Gastrocnemius medialis (tissue), 4 donors: Measurements from ENCODE around the gene PPP2R2C. TPM values are rescaled to one million over a fixed set of nuclear protein-coding genes. Genes with fewer than 3 reads are reported as not detected.

Experiments used
- ATAC-seq, 2 donors: fragments of 150-250 bp; one replicate each; pipeline ENCODE4 v1.9.1; 2016
- DNase-seq, 2 donors: peaks; one replicate each; pipeline ENCODE4 v3.0.0-alpha.2; 2019
- H3K27ac ChIP-seq, 4 donors: fragments of 200-600 bp; sonication (generic); 1 replicate in 1 of 4; 2 replicates in 3 of 4; pipeline ENCODE4 v1.5.1; 2016 to 2018; ENCODE audit warnings: mild to moderate bottlenecking in 2 of 4, moderate library complexity in 1 of 4
- H3K27me3 ChIP-seq, 3 donors: fragments of 200-600 bp; sonication (generic) in 2 of 3; 1 replicate in 1 of 3; 2 replicates in 2 of 3; pipeline versions ENCODE4 v1.5.1 to v1.6.0; 2016 to 2019; ENCODE audit warnings: mild to moderate bottlenecking in 1 of 3, moderate library complexity in 1 of 3
- H3K36me3 ChIP-seq, 2 donors: fragments of 200-600 bp; sonication (generic) in 1 of 2; one replicate each; pipeline ENCODE4 v1.5.1; 2017 to 2018
- H3K4me1 ChIP-seq, 2 donors: fragments of 200-600 bp; sonication (generic) in 1 of 2; one replicate each; pipeline ENCODE4 v1.5.1; 2016 to 2017; ENCODE audit warnings: mild to moderate bottlenecking in 2 of 2
- H3K4me3 ChIP-seq, 4 donors: fragments of 200-600 bp; sonication (generic) in 3 of 4; 1 replicate in 1 of 4; 2 replicates in 3 of 4; pipeline ENCODE4 v1.5.1; 2016 to 2019; ENCODE audit warnings: mild to moderate bottlenecking in 2 of 4
- H3K9me3 ChIP-seq, 3 donors: fragments of 200-600 bp; sonication (generic) in 2 of 3; 1 replicate in 1 of 3; 2 replicates in 2 of 3; pipeline ENCODE4 v1.5.1; 2016 to 2019
- CTCF ChIP-seq, 5 experiments: fragments of 450-650 bp in 3 of 5; fragments of 200-600 bp in 2 of 5; sonication (generic) in 2 of 5; IDR thresholded peaks in 4 of 5; conservative IDR thresholded peaks in 1 of 5; 1 replicate in 4 of 5; 2 replicates in 1 of 5; pipeline ENCODE4 v1.5.1; 2016 to 2019; ENCODE audit warnings: antibody characterized with exemption in 5 of 5, mild to moderate bottlenecking in 3 of 5, moderate library complexity in 3 of 5
- POLR2A ChIP-seq, 2 donors: fragments of 450-650 bp; IDR thresholded peaks; one replicate each; pipeline ENCODE4 v1.6.1; 2017; ENCODE audit warnings: antibody characterized with exemption in 2 of 2, mild to moderate bottlenecking in 2 of 2, moderate library complexity in 2 of 2
- in situ Hi-C, 4 donors: fragments of 200-750 bp; cut with MboI; loops; one replicate each; pipeline versions ENCODE4 v1.15.0 to v1.8.0; 2017; ENCODE audit warnings: low sequenced_read_pairs in 4 of 4
- intact Hi-C: fragments of 100-400 bp; cut with DNase I; formaldehyde crosslinking; loops from one replicate; pipeline ENCODE4 v1.15.1; 2023; ENCODE audit warnings: low total_unique reads
- total RNA-seq, 4 donors: library from RNA; depleted of rRNA; stranded (reverse); fragments of >200 nt; gene quantifications; one replicate each; pipeline versions ENCODE4 v1.1.0 to v1.2.3, GENCODE V29; 2016

The PPP2R2C gene
- total RNA-seq, 4 donors from 2014 or later = 0.44 to 2.7 (median 0.62) TPM

GRCh38 chr4:6500481-6501140 is 28.2 kb upstream of the PPP2R2C start:
- in situ Hi-C loops = no loop called here

GRCh38 chr4:6499238-6499600 is 26.8 kb upstream of the PPP2R2C start:
- DNase-seq (no peak), ATAC-seq (no peak)
- no peaks in the 10 kb centered on the region for H3K9me3 ChIP-seq
- no peaks in the 10 kb centered on the region for H3K4me1 ChIP-seq
- H3K27ac ChIP-seq = no peak overlapping the region
- H3K27me3 ChIP-seq = peaks cover 0 to 3% (median 2%) of the 10 kb centered on the region in 3 donors
- no peak overlapping the region for H3K4me3 ChIP-seq
- in situ Hi-C loops (no loop called here), intact Hi-C loops (no loop called here)
- TF ChIP-seq POLR2A (IDR thresholded peaks at IDR 0.05) = no peak
- no peak for TF ChIP-seq CTCF (IDR thresholded peaks at IDR 0.05 in 4 of 5, conservative IDR thresholded peaks at IDR 0.05 in 1 of 5)
- no peaks in the 10 kb centered on the region for H3K36me3 ChIP-seq

More at GRCh38 chr4:6500481-6501140, 28.2 kb upstream of the PPP2R2C start:
- no peak for TF ChIP-seq CTCF (IDR thresholded peaks at IDR 0.05 in 4 of 5, conservative IDR thresholded peaks at IDR 0.05 in 1 of 5)
- TF ChIP-seq POLR2A (IDR thresholded peaks at IDR 0.05) = no peak
- H3K9me3 ChIP-seq = no peaks in the 10 kb centered on the region
- intact Hi-C loops = no loop called here
- peaks cover 0 to 3% (median 2%) of the 10 kb centered on the region in 3 donors for H3K27me3 ChIP-seq
- DNase-seq = no peak
- ATAC-seq = no peak
- H3K4me3 ChIP-seq = no peak overlapping the region
- no peaks in the 10 kb centered on the region for H3K36me3 ChIP-seq
- no peak overlapping the region for H3K27ac ChIP-seq
- no peaks in the 10 kb centered on the region for H3K4me1 ChIP-seq

GRCh38 chr4:6498511-6499237 is 26.3 kb upstream of the PPP2R2C start:
- intact Hi-C loops = no loop called here
- Histone ChIP-seq H3K27ac (no peak overlapping the region), H3K27me3 (peaks cover 0 to 5% (median 4%) of the 10 kb centered on the region in 3 donors), H3K4me1 (no peaks in the 10 kb centered on the region), H3K4me3 (no peak overlapping the region), H3K9me3 (no peaks in the 10 kb centered on the region), H3K36me3 (no peaks in the 10 kb centered on the region)
- ATAC-seq (no peak), DNase-seq (no peak)
- in situ Hi-C loops = no loop called here
- TF ChIP-seq POLR2A (IDR thresholded peaks at IDR 0.05) (no peak), CTCF (IDR thresholded peaks at IDR 0.05 in 4 of 5, conservative IDR thresholded peaks at IDR 0.05 in 1 of 5) (no peak)

- H3K27ac ChIP-seq = no peak overlapping the region
- no peaks in the 10 kb centered on the region for H3K4me1 ChIP-seq
- no peaks in the 10 kb centered on the region for H3K36me3 ChIP-seq
- intact Hi-C loops (no loop called here), in situ Hi-C loops (no loop called here)
- H3K9me3 ChIP-seq = no peaks in the 10 kb centered on the region
- ATAC-seq (no peak), DNase-seq (no peak)
- no peak overlapping the region for H3K4me3 ChIP-seq
- no peak for TF ChIP-seq CTCF (IDR thresholded peaks at IDR 0.05 in 4 of 5, conservative IDR thresholded peaks at IDR 0.05 in 1 of 5)
- no peak for TF ChIP-seq POLR2A (IDR thresholded peaks at IDR 0.05)
- H3K27me3 ChIP-seq = peaks cover 3 to 10% (median 8%) of the 10 kb centered on the region in 3 donors
These were observed 25.4 kb upstream of the PPP2R2C start for GRCh38 chr4:6497796-6498195.
